GM12878 (cell line): ENCODE data around the gene ENOX1.

Experiments
- CEBPB ChIP-seq, 2 experiments: fragments of 150-350 bp in 1 of 2; IDR thresholded peaks; 2 replicates each; pipeline ENCODE4 v1.6.1; 2012 to 2014; ENCODE audit warnings: low read depth in 2 of 2, low read length in 2 of 2, borderline replicate concordance in 1 of 2, inconsistent platforms in 1 of 2
- CHD4 ChIP-seq: fragments of 200-600 bp; sonication (generic); IDR thresholded peaks from 2 replicates; pipeline ENCODE4 v1.6.1; 2016; ENCODE audit warnings: mild to moderate bottlenecking
- EP300 ChIP-seq, 2 experiments: fragments of 150-350 bp in 1 of 2; IDR thresholded peaks; 2 replicates each; pipeline ENCODE4 v1.6.1; 2011 to 2012; ENCODE audit warnings: low read depth in 2 of 2, low read length in 2 of 2, borderline replicate concordance in 1 of 2, improper control_type of control experiment in 1 of 2, inconsistent platforms in 1 of 2; ENCODE audit not compliant: control insufficient read depth in 1 of 2
- EZH2 ChIP-seq: IDR thresholded peaks from 2 replicates; pipeline ENCODE4 v1.6.1; 2012; ENCODE audit warnings: low read depth, mild to moderate bottlenecking, control low read depth, inconsistent platforms, low read length, borderline replicate concordance; ENCODE audit not compliant: control insufficient read depth
- JUNB ChIP-seq: IDR thresholded peaks from 2 replicates; pipeline ENCODE4 v1.6.1; 2016; ENCODE audit warnings: antibody characterized with exemption, mild to moderate bottlenecking
- JUND ChIP-seq: IDR thresholded peaks from 2 replicates; pipeline ENCODE4 v1.6.1; 2012; ENCODE audit warnings: low read depth, mild to moderate bottlenecking, low read length, improper control_type of control experiment, moderate library complexity
- MTA3 ChIP-seq: IDR thresholded peaks from 2 replicates; pipeline ENCODE4 v1.6.1; 2012; ENCODE audit warnings: low read length, inconsistent platforms, borderline replicate concordance
- NBN ChIP-seq: fragments of 450-650 bp; IDR thresholded peaks from 2 replicates; pipeline ENCODE4 v1.6.1; 2016
- POLR2A ChIP-seq: IDR thresholded peaks from 2 replicates; pipeline ENCODE4 v1.6.1; 2011; ENCODE audit warnings: low read depth, mild to moderate bottlenecking, low read length
- POLR2AphosphoS2 ChIP-seq: IDR thresholded peaks from 2 replicates; pipeline ENCODE4 v1.6.1; 2011; ENCODE audit warnings: low read depth, mild to moderate bottlenecking, low read length, improper control_type of control experiment, moderate library complexity
- RAD21 ChIP-seq: IDR thresholded peaks from 2 replicates; pipeline ENCODE4 v1.6.1; 2011; ENCODE audit warnings: mild to moderate bottlenecking, low read depth, low read length, moderate library complexity; ENCODE audit not compliant: insufficient read depth
- TF ChIP-seq, protein P1 (sequence below): IDR thresholded peaks from 2 replicates; pipeline ENCODE4 v1.6.1; 2011; ENCODE audit warnings: low read depth, low read length, improper control_type of control experiment, borderline replicate concordance
- TF ChIP-seq, protein P2 (sequence below), 3 experiments: IDR thresholded peaks in 2 of 3; conservative IDR thresholded peaks in 1 of 3; 2 replicates each; pipeline ENCODE4 v1.5.1; 2011; ENCODE audit warnings: low read depth in 3 of 3, low read length in 3 of 3, mild to moderate bottlenecking in 3 of 3, control low read depth in 2 of 3, moderate library complexity in 2 of 3, inconsistent platforms in 1 of 3, mixed read lengths in 1 of 3; ENCODE audit not compliant: control insufficient read depth in 2 of 3, insufficient read depth in 1 of 3; ENCODE audit errors: extremely low read depth in 1 of 3
- TF ChIP-seq, protein P3 (sequence below): IDR thresholded peaks from 2 replicates; pipeline ENCODE4 v1.6.1; 2012; ENCODE audit warnings: mild to moderate bottlenecking, low read depth, low read length

DNA sequence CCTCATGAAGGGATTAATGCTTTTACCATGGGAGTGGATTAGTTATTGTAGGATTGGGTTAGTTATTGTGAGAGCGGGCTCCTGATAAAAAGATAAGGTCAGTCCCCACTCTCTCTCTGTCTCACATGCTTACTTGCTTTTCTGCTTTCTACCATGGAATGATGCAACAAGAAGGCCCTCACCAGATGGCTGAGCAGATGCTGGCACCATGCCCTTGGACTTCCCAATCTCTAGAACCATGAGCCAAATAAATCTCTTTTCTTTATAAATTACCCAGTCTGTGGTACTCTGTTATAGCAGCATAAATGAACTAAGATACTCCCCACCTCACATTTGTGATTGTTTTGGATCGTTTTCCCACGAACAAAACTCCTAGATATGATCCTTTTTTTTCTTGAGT is 409.6 kb downstream of the ENOX1 start:
- no peak for TF ChIP-seq POLR2A
- TF ChIP-seq MTA3, result no peak
- TF ChIP-seq CEBPB (IDR thresholded peaks at IDR 0.05; ENCODE audit: borderline replicate concordance in 1 of 2, low read depth in 2 of 2, low read length in 2 of 2), result no peak
- TF ChIP-seq, protein P1, sequence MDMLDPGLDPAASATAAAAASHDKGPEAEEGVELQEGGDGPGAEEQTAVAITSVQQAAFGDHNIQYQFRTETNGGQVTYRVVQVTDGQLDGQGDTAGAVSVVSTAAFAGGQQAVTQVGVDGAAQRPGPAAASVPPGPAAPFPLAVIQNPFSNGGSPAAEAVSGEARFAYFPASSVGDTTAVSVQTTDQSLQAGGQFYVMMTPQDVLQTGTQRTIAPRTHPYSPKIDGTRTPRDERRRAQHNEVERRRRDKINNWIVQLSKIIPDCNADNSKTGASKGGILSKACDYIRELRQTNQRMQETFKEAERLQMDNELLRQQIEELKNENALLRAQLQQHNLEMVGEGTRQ, result no peak
- no peak for TF ChIP-seq JUNB
- TF ChIP-seq CHD4, result no peak
- no peak for TF ChIP-seq EP300 (IDR thresholded peaks at IDR 0.05; ENCODE audit: borderline replicate concordance in 1 of 2, control insufficient read depth in 1 of 2, low read depth in 2 of 2, low read length in 2 of 2)
- TF ChIP-seq, protein P2, sequence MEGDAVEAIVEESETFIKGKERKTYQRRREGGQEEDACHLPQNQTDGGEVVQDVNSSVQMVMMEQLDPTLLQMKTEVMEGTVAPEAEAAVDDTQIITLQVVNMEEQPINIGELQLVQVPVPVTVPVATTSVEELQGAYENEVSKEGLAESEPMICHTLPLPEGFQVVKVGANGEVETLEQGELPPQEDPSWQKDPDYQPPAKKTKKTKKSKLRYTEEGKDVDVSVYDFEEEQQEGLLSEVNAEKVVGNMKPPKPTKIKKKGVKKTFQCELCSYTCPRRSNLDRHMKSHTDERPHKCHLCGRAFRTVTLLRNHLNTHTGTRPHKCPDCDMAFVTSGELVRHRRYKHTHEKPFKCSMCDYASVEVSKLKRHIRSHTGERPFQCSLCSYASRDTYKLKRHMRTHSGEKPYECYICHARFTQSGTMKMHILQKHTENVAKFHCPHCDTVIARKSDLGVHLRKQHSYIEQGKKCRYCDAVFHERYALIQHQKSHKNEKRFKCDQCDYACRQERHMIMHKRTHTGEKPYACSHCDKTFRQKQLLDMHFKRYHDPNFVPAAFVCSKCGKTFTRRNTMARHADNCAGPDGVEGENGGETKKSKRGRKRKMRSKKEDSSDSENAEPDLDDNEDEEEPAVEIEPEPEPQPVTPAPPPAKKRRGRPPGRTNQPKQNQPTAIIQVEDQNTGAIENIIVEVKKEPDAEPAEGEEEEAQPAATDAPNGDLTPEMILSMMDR (IDR thresholded peaks at IDR 0.05 in 2 of 3, conservative IDR thresholded peaks at IDR 0.05 in 1 of 3; ENCODE audit: control insufficient read depth in 2 of 3, extremely low read depth in 1 of 3, insufficient read depth in 1 of 3, low read depth in 3 of 3, low read length in 3 of 3), result no peak
- TF ChIP-seq NBN, result no peak
- no peak for TF ChIP-seq RAD21
- TF ChIP-seq POLR2AphosphoS2, result no peak
- TF ChIP-seq EZH2, result no peak
- TF ChIP-seq JUND, result no peak
- TF ChIP-seq, protein P3, sequence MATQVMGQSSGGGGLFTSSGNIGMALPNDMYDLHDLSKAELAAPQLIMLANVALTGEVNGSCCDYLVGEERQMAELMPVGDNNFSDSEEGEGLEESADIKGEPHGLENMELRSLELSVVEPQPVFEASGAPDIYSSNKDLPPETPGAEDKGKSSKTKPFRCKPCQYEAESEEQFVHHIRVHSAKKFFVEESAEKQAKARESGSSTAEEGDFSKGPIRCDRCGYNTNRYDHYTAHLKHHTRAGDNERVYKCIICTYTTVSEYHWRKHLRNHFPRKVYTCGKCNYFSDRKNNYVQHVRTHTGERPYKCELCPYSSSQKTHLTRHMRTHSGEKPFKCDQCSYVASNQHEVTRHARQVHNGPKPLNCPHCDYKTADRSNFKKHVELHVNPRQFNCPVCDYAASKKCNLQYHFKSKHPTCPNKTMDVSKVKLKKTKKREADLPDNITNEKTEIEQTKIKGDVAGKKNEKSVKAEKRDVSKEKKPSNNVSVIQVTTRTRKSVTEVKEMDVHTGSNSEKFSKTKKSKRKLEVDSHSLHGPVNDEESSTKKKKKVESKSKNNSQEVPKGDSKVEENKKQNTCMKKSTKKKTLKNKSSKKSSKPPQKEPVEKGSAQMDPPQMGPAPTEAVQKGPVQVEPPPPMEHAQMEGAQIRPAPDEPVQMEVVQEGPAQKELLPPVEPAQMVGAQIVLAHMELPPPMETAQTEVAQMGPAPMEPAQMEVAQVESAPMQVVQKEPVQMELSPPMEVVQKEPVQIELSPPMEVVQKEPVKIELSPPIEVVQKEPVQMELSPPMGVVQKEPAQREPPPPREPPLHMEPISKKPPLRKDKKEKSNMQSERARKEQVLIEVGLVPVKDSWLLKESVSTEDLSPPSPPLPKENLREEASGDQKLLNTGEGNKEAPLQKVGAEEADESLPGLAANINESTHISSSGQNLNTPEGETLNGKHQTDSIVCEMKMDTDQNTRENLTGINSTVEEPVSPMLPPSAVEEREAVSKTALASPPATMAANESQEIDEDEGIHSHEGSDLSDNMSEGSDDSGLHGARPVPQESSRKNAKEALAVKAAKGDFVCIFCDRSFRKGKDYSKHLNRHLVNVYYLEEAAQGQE, result no peak
